Activated CD8-positive, alpha-beta memory T cell treated with anti-CD3 and anti-CD28 coated beads for 4 hours (primary cell): ENCODE results near the gene UCP3.
"Not testable (repeated sequence)": the region's sequence is repeated elsewhere in the genome, so short reads cannot be mapped to it uniquely, and the experiment has no call there.

Experiments used
- DNase-seq, 2 donors: peaks; one replicate each; pipeline ENCODE4 v3.0.0-alpha.2; 2020; ENCODE audit warnings: low read depth in 2 of 2

Gene UCP3

DNA sequence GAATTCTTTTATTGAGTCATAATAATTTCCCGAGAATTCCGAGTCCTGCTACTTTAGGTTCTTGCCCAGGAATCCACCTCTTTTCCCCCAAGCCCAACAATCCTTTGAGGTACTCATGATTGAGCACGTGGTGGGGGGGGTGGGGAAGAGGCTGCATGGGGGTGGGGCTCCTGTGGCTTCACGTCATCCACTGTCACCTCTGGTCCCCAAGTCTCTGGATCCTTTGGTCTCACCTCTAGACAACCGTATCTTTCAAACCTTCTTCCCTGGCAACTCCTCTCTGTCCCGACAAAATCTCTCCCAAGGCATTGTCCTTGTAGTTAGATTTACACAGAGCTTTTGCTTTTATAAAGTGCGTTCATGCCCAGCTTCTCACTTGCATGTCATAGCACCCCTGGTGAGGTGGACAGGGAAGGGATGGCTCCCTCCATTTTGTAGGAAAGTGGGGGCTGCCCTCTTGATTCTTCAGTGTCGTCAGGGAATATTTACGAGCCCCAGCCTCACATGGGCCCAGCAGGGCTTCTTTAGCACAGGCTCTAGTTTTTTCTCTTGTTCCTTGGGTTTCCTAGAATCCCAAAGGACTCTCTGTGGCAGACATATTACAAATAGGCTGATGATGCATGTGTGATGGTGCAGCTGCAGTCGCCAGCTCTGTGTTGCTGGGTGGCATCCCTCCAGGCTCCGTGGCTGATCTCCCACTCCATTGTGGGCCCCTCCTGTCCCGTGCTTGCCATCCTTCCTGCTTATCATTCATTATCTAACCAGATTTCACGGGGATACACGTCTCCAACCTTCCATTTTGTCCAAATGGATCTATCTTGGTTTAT lies 8.4 kb downstream of the UCP3 start:
- DNase-seq: no peak

DNA sequence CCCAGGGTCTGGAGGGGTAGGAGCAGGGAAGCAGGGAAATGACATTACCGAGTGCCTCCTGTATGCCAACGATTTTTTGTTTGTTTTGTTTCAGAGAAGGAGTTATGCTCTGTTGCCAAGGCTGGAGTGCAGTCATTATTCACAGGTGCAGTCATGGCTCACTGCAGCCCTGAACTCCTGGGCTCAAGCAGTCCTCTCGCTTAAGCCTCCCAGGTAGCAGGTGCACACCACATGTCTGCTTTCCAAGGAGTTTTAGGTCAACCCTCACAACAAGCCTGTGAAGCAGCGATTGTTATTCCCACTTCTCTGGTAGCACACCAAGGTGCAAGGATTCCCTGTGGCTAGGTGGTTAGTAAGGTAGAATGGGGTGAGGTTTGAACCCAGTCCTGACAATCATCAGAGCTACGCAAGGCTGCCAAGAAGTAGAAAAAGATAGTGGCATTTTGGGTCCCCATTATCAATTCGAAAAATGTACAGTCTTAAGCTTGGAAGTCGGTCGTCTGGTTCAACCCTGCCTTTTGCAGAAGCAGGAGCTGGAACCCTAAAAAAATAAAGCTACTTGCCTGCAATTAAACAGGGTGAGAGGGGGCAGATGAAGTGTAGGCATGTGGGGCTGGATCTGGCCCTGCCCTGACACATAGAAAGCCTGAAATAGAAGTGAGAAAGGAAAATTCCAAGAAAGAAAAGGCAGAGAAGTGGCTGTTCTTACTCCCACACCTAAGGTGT lies 9.1 kb downstream of the UCP3 start:
- no peak for DNase-seq

DNA sequence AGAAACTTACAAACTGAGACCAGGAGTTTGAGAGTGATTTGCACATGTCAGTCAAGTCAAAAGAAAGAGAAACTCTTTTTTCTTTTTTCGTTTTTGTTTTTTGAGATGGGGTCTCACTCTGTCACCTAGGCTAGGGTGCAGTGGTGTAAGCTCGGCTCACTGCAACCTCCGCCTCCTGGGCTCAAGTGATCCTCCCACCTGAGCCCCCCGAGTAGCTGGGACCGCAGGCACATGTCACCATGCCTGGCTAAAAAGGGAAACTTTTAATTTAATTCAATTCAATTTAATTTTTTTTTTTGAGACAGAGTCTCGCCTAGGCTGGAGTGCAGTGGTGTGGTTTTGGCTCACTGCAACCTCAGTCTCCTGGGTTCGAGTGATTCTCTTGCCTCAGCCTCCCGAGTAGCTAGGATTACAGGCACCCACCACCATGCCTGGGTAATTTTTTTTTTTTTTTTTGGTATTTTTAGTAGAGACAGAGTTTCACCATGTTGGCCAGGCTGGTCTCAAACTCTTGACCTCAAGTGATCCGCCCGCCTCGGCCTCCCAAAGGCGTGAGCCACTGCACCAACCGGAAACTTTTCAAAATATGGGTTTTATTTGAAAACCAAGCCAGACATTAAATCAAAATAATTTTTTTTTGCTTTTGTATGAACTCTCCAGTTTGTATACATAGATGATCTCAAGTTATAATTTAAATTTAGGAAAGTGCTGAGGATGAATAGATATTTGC lies 9.9 kb downstream of the UCP3 start:
- no peak for DNase-seq

DNA sequence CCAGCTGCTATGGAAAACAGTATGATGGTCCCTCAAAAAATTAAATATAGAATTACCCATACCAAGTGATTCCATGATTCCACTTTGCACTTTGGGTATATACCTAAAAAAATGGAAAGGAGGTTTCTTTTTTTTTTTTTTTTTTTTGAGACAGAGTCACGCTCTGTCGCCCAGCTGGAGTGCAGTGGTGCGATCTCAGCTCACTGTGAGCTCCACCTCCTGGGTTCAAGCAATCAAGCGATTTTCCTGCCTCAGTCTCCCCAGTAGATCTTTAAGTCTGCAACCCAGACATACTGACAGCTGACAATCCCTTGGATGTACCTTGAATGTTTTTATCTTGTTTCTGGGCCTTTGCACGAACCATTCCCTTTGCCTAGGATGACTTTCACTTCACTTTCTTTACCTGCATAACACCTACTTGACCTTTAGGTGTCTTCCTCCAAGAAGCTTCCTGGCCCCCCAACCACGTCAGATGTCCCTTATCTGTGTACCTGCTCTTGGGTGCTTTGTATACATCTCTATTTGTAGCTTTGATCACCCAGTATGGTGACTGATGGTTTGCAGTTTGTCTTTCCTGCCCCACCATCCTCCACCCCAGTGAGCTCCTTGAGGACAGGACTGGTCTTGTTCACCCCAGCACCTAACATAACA lies 11.6 kb downstream of the UCP3 start:
- DNase-seq: no peak

DNA sequence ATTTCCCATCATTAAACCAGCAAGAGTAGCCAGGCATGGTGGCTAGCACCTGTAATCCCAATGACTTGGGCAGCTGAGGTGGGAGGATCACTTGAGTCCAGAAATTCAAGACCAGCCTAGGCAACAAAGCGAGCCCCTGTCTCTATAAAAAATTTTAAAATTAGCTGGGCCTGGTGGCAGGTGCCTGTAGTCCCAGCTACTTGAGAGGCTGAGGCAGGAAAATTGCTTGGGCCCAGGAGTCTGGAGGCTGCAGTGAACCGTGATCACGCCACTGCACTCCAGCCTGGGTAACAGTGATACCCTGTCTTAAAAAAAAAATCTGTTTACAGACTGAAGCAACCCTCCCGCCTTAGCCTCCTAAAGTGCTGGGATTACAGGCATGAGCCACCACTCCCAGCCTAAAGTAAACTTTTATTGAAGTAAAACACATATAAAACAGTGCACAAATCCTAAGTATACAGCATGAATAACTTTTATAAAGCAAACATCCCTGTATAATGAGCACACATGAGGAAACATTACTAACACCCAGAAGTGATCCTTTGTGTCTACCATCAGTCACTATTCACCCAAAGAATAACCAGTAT lies 12.6 kb downstream of the UCP3 start:
- DNase-seq: no peak

DNA sequence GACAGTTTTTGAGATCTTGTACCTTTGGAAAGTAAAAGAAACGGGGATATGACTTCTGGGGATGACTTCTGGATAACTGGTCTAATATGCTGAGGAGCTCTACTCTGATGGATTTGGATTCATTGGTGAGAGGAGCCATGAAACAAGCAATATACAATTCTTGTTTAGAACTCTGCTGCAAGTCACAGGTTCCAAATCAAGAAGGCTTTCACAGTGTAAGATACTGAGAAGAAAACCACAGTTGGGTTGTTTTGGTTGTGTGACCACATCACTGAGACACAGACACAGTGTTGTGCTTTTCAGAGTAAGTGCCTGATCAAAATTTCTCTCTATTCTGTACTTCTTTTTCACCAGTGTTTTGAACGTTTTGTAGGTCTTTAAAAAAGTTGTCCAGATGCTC lies 13.2 kb downstream of the UCP3 start:
- no peak for DNase-seq

DNA sequence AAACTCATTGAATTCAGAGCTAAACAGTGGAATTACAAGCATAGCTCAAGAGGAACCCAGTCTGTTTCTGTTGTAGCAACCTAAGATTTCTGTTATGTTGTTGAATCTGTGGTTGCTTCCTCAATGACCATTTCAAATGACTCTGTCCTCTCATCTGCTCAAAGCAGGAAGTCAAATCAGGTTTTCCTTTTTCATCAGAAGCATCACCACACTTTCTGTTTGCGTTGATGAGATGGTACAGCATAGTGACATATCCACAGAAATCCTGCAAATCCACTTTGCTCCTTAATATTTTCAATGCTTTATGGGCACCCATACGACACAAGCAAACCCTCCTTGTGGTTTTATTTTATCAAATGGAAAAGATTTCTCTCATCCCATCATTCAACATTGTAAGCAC lies 13.6 kb downstream of the UCP3 start:
- no peak for DNase-seq

DNA sequence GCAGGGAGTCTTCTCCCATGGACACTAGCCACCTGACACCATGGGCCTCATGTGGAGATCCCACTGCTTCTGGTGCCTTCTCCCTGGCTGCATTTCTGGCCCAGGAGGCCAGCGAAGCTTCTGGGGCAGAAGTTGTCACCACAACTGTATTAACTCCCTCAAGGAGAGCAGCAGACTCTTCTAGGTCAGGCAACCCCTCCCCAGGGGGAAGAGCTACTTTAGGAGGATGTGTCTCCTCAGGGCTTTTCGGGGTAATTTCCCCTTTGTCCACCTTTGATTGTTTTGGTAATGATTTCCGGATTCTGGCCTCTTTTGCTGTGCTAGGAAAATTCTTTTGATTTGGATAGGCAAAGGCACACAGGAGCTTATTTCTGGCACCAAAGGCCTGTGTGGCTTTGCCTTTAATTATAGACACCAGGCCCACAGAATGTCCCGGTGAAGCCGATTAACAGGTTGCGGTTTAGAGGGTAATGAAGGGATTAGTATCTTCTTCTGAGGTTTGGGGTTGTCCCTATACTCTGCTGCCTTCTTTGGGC lies 17.3 kb downstream of the UCP3 start:
- DNase-seq: no peak

DNA sequence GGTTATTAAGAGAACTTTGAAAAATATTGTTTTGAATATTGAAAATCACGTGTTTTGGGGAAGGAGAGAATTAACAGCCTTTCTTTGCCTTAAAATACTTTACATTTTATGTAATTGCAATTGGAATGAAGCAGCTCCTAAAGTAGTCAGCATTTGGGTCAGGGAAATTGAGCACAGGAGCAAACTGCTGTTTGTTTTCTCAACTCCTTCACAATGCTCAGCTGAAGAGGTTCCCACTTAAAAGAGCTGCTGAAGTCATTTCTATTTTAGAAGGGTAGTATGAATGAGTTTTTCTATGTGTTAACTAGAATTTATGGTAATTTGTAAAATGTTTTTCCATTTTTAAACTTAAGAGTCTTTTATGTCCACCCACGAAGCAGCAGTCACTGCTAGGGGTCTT lies 18.2 kb downstream of the UCP3 start:
- no peak for DNase-seq

DNA sequence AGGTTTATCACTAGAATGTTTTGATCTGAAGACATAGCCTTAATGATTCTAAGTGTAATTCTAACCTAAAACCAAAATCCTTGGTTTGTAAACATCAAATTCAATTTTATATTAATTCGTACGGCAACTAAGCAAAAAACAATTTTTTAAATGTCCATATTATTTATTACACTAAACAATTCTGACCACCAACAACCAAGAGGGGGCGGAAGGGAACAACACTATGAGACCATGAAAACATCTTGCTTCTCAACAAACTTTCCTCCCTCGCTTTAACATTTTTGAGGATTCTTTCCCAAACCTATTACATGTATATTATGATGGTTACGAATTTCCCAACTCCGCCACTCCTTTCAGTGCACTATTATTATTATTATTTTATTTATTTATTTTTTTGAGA lies 19.7 kb downstream of the UCP3 start:
- DNase-seq: no peak

DNA sequence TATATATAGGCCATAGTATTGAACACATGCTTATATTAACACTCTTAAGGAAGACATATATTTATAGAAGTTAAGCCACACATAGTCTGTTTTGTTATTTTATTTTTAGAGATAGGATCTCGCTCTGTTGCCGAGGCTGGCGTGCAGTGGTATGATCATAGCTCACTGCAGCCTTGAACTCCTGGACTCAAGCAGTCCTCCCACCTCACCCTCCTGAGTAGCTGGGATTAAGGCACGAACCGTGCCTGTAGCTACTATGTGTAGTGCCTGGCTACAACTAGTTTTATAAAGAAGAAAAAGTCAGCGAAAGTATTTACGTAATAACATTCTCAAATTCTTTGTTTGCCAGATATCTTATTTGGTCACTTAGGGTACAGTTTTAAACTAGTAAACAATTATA lies 20.7 kb downstream of the UCP3 start:
- DNase-seq: no peak

DNA sequence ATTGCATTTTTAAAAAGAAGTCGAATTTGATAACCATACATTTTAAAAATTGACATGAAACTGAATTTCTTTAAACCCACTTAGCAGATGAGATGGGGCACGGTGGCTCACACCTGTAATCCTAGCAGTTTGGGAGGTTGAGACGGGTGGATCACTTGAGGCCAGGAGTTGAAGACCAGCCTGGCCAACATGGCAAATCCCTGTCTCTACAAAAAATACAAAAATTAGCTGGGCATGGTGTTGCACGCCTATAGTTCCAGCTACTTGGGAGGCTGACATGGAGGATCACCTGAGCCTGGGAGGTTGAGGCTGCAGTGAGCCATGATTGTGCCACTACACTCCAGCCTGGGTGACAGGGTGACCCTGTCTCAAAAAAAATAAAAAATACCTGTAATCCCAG lies 23.2 kb downstream of the UCP3 start:
- not testable (repeated sequence) for DNase-seq

DNA sequence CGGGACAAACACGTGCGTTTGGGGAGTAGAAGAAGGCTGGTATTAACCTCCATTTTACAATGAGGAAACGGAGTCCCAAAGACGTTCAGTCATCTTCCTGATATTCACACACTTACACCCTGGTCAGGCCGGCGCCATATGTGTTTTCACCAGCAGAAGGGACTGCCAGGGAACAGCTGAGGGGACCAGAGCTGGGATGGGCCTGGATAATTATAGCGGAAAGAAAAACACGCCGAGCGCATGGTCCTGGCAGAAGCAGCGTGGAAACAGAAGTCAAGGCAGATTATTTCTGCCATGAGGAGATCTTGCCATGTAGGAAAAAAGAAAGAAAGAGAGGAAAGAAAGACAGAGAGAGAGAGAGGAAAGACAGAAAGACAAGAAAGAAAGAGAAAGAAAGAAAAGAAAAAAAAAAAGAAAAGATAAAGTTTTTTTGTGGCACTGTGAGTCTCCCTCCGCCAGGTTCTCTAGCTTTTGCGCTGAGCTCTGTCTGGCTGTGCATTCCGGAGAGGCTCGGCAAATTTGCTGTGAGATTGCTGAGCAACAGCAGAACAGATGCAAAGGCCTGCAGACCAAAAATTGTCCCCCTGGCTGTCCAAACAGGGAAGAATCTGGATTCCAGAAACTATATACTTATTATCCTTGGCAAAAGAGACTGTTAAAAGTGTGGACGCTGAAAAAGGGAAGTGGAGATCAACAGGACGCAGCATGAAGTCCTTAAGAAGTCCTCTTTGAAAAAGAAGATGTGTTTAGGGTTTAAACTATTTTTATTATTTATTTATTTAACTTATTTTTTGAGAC lies 24.9 kb downstream of the UCP3 start:
- no peak for DNase-seq

DNA sequence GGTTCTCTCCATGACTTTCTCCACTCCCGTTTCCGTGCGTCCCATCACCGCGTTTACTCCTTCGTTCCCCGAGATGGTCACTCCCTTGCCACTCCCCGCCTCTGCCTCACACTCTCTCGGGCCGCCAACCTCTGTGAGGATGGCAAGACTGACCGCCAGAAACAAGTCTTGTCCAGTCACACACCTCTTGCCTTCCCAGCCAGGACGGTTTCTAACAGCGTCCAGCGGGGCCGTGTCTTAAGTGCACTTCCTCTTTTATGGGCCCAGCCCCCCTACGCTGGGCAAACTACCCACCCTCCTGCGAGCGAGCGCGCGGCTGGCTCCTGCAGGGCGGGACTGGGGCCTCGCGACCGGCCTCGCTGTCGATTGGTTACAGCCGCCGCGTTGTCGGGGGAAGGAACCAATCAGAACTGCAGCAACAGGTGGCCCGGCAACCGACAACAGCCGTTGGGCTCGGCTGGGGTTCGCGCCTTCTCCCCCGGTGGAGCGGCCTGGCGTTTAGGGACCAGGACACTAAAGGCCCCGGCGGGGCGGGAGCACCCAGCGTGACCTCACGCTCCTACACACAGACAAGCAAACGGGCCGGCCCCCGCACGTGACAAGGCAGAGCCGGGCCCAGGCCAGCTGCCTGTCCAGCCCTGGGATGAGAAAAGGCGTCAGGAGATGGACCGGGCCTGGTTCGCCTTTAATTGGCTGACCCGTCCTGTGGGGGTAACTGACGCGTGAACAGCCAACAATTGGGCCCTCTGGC lies 25.7 kb downstream of the UCP3 start:
- DNase-seq: peak; percentile 80 to 84

DNA sequence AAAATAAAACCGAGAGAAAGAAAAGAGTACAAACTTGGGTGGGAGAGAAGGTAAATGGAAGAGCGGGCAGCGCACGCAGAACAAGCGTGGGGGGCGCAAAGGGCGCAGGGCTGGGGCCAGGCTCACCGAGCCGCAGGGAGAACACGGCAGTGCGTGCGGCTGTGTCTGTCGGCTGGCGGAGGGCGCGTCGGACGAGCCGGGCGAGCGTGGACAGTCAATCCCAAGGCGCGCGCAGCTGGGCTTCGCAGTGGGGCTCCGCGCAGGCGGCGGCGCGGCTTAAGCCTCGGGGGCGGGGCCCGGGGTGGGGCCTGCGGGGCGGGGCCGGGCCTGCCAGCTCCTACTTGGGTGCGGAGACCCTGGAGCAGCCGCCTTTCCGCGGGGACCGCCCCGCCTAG lies 26.3 kb downstream of the UCP3 start, which contains the start of gene UCP2:
Gene UCP2, minus strand, starts transcription at position 249 of the 395 bp plus-strand sequence. CDS start 4,465 bp downstream, outside the sequence.
- peak; percentile 59 to 67 for DNase-seq

DNA sequence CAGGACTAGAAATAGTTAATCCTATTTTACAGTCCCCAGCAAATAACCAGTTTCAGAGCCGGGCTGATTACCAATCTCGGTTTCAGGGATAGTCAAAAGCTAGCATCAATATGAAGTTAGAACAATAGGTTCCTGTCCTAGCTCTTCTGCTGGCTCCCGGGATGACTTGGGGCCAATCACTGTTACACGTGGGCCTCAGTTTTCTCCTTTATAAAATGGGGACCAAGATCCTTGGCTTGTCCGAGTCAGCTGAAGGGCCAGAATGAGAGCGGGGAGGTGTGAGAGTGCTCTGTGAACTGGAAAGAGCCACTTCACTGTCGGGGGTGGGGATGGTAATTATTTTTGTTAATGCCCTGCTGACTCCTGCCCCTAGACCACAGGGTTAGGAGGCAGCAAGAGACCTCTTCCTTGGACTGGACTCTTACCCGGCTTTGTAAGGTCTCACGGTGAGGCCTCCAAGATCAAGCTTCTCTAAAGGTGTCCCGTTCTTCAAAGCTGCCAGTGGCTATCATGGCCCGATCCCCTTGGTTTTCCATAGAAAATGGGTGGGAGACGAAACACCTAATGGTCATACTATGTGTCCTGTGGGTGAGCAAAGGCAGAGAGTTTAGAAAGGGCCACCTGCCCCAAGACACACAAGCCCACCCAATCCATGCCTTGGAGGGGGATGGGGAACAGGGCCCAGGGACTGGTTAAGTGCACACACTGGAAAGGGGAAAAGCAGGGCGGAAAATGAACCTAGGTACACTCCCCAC lies 27.7 kb downstream of the UCP3 start:
- DNase-seq: no peak

DNA sequence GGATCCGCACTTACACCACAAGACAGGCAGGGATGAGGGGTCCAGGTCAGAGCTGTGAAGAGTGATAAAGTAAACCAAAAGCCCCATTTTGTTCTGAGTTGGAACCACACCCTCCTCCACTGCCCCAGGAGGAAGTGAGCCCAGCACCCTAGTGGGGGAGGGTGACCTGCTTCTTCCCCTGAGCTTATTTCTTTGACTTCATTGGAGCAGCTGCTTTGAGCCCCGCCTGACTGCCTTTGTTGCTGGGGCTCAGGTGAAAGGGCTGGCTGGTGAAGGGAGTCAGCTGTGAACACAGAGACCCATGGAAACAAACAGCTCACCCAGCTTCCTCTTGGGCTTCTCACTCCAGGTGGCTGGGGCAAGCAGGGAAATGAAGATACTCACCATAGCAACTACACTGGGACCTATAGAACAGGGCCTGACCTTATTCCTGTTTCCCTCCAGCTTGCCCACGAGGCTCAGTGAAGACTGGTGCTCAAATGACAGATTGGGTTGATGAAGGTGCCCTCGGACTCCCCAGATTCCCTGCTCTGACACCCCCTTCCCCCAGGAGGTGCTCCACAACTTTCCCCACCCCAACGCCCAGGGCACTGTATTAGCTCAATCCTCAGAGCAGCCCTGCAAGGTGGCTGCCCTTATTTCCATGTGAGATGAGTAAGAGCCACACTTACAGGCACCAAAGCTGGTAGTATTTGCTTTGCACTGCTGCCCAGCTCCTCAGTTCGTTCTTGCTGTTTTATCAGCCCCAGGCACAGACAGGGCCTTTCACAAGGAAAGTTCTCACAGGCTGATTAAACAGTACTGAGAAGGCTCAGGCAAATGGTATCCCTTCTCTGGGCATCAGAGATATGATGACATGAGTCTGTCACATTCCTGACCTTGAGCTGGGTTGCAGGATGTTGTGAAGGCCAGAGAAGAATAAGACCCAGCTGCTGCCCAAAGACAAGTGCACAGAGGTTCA lies 28.6 kb downstream of the UCP3 start:
- peak; percentile 48 to 57 for DNase-seq

DNA sequence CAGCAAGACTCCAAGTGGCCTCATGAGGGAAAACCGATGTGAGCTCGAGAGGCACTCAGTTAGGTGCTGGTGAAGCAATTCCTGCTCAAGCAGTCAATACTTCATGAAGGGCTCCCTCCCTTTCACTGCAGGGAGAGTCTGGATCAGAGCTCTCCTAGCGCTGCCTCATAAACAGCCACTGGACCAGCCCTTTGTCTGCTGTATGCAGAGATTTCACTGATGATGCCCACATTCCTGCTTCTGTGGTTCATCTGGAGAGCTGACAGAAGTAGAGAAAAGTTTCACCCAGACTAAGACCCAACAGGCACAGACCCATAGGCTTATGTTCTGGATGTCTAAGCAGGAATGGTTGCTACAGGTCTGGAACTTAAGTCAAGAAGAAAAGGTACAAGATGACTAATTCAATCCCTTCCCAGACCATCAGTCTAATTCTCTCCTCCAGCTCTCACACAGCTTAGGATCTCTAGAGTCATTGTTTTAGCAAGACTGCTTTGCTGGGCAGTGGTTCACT lies 30.3 kb downstream of the UCP3 start:
- DNase-seq: no peak
